ENCODE data around the gene SPO11. TPM values are rescaled to one million over a fixed set of nuclear protein-coding genes. Genes with fewer than 3 reads are reported as not detected.

The SPO11 gene
- total and polyA plus RNA-seq, 2 of the 4 experiments (the other 2 are of a cell fraction), result not detected

- Histone ChIP-seq H2BK15ac (ENCODE audit: low read depth, low read length) (no peak overlapping the region), H3K56ac (ENCODE audit: extremely low read depth, insufficient read depth, low read length) (no peak overlapping the region), H3K23ac (ENCODE audit: low read depth, low read length) (no peak overlapping the region), H3K18ac (ENCODE audit: low read depth, low read length) (no peak overlapping the region), H3K14ac (replicated peaks; ENCODE audit: low read depth, low read length) (no peak overlapping the region), H3K9ac (ENCODE audit: low read depth, low read length) (no peak overlapping the region), H2BK120ac (ENCODE audit: low read depth, low read length) (no peak overlapping the region), H2AFZ (replicated peaks; ENCODE audit: low read length, poor library complexity) (no peak overlapping the region), H3K79me1 (ENCODE audit: low read depth in 1 of 2, low read length in 2 of 2) (no peaks in the 10 kb centered on the region), H4K5ac (ENCODE audit: low read depth, low read length) (no peak overlapping the region), H3K9me3 (ENCODE audit: control insufficient read depth, insufficient read depth, low read length) (no peaks in the 10 kb centered on the region), H4K20me1 (ENCODE audit: insufficient read depth, low read length) (no peaks in the 10 kb centered on the region), H2AK9ac (replicated peaks; ENCODE audit: low read depth, low read length, poor library complexity) (no peak overlapping the region), H4K91ac (ENCODE audit: insufficient read depth, low read depth, low read length) (no peak overlapping the region), H3K27ac (ENCODE audit: insufficient read depth, low read length) (no peak overlapping the region), H2BK20ac (ENCODE audit: low read depth, low read length) (no peak overlapping the region), H3K9me1 (ENCODE audit: insufficient read depth, low read length) (no peaks in the 10 kb centered on the region), H3K4me2 (ENCODE audit: low read depth, low read length) (no peak overlapping the region), H3K27me3 (ENCODE audit: control insufficient read depth, insufficient read depth, low read length) (peaks cover 2% of the 10 kb centered on the region; the same call in 1 of the 2 replicates), H2AK5ac (ENCODE audit: low read depth, low read length) (no peak overlapping the region), H3K4me3 (ENCODE audit: insufficient read depth, low read depth, low read length) (no peak overlapping the region), H3K4me1 (ENCODE audit: control insufficient read depth, insufficient read depth, low read length) (no peaks in the 10 kb centered on the region), H2BK5ac (ENCODE audit: low read depth, low read length, poor library complexity, severe bottlenecking) (no peak overlapping the region), H3K36me3 (ENCODE audit: control insufficient read depth, insufficient read depth, low read length) (no peaks in the 10 kb centered on the region), H3K4ac (ENCODE audit: low read depth, low read length) (no peak overlapping the region), H4K8ac (ENCODE audit: low read depth in 2 of 2, low read length in 2 of 2) (no peak overlapping the region)
- in situ Hi-C loops (cut with MboI; ENCODE audit: low sequenced_read_pairs) (no loop called here), intact Hi-C loops (cut with micrococcal nuclease) (no loop called here), dilution Hi-C loops (cut with HindIII; ENCODE audit: low sequenced_read_pairs, unreplicated experiment) (no loop called here)
- ATAC-seq (ENCODE audit: low read depth) (no peak), DNase-seq (no peak)
- ChIA-PET CTCF (no interaction called here), POLR2A (ENCODE audit: unreplicated experiment) (no interaction called here)
- WGBS, 2 experiments (ENCODE audit: extremely low coverage in 2 of 2, insufficient read length in 1 of 2), result no CpG with 5 or more reads among the region's 11 CpGs
- no peak for TF ChIP-seq RCOR1 (IDR thresholded peaks at IDR 0.05; ENCODE audit: insufficient replicate concordance, low read length)
- TF ChIP-seq POLR2A (IDR thresholded peaks at IDR 0.05; ENCODE audit: low read depth, low read length), result no peak
- no peak for TF ChIP-seq CTCF (conservative IDR thresholded peaks at IDR 0.05; ENCODE audit: low read depth, low read length)
- no peak for TF ChIP-seq CHD1 (IDR thresholded peaks at IDR 0.05; ENCODE audit: low read depth, low read length)
- no peak for TF ChIP-seq FOS (IDR thresholded peaks at IDR 0.05; ENCODE audit: low read depth, low read length)
- no peak for TF ChIP-seq BHLHE40 (IDR thresholded peaks at IDR 0.05; ENCODE audit: low read depth, low read length)
- no peak for TF ChIP-seq NFE2L2 (IDR thresholded peaks at IDR 0.05; ENCODE audit: low read depth, low read length)
- TF ChIP-seq RFX5 (IDR thresholded peaks at IDR 0.05; ENCODE audit: low read depth, low read length), result no peak
- TF ChIP-seq, protein P1, sequence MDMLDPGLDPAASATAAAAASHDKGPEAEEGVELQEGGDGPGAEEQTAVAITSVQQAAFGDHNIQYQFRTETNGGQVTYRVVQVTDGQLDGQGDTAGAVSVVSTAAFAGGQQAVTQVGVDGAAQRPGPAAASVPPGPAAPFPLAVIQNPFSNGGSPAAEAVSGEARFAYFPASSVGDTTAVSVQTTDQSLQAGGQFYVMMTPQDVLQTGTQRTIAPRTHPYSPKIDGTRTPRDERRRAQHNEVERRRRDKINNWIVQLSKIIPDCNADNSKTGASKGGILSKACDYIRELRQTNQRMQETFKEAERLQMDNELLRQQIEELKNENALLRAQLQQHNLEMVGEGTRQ (IDR thresholded peaks at IDR 0.05; ENCODE audit: low read depth, low read length), result no peak
- no peak for TF ChIP-seq CEBPB (IDR thresholded peaks at IDR 0.05; ENCODE audit: low read depth, low read length)
- TF ChIP-seq MXI1 (IDR thresholded peaks at IDR 0.05; ENCODE audit: borderline replicate concordance, low read depth, low read length), result no peak
- TF ChIP-seq MAZ (IDR thresholded peaks at IDR 0.05; ENCODE audit: borderline replicate concordance, low read depth, low read length), result no peak
- TF ChIP-seq, protein P2, sequence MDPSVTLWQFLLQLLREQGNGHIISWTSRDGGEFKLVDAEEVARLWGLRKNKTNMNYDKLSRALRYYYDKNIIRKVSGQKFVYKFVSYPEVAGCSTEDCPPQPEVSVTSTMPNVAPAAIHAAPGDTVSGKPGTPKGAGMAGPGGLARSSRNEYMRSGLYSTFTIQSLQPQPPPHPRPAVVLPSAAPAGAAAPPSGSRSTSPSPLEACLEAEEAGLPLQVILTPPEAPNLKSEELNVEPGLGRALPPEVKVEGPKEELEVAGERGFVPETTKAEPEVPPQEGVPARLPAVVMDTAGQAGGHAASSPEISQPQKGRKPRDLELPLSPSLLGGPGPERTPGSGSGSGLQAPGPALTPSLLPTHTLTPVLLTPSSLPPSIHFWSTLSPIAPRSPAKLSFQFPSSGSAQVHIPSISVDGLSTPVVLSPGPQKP (IDR thresholded peaks at IDR 0.05; ENCODE audit: borderline replicate concordance, low read depth, low read length), result no peak
- TF ChIP-seq MAFK (IDR thresholded peaks at IDR 0.05; ENCODE audit: low read depth, low read length), result no peak
- no peak for TF ChIP-seq SMC3 (IDR thresholded peaks at IDR 0.05; ENCODE audit: low read depth, low read length)
- TF ChIP-seq RAD21 (IDR thresholded peaks at IDR 0.05; ENCODE audit: low read length), result no peak
- no TSS peak for BruUV-seq (replicated peaks)
Measured at GRCh38 chr20:57310821-57311514, 18.6 kb upstream of the SPO11 start.

All from IMR-90 (cell line).